Measurements from ENCODE around the gene MAPT. TPM values are rescaled to one million over a fixed set of nuclear protein-coding genes. Genes with fewer than 3 reads are reported as not detected.

Gene MAPT
- total and polyA plus RNA-seq, 2 of the 13 experiments (the other 11 are each of a cell fraction or from before 2014, with no cell fraction given): 2.1 to 2.8 TPM

- TF ChIP-seq ZNF18 (CRISPR knock-in tag; IDR thresholded peaks at IDR 0.05; ENCODE audit: insufficient replicate concordance): peak; percentile 5
- TF ChIP-seq HNF4G (IDR thresholded peaks at IDR 0.05; ENCODE audit: borderline replicate concordance, low read depth, low read length): peak; percentile 86
- TF ChIP-seq HNF4G (CRISPR knock-in tag; IDR thresholded peaks at IDR 0.05; ENCODE audit: borderline replicate concordance, low read depth): peak; percentile 76; the same call in 1 of the 2 replicates
- no peak for TF ChIP-seq ZBTB7A (CRISPR knock-in tag; IDR thresholded peaks at IDR 0.05)
- 0 out of 2 replicates have a peak, but pooled peaks have one; percentile 13 for TF ChIP-seq NFYB (CRISPR knock-in tag; IDR thresholded peaks at IDR 0.05)
- no peak for TF ChIP-seq SRSF4 (IDR thresholded peaks at IDR 0.05; ENCODE audit: low read depth, low read length, poor library complexity, severe bottlenecking)
- no peak for TF ChIP-seq GPN1 (CRISPR knock-in tag; IDR thresholded peaks at IDR 0.05; ENCODE audit: borderline replicate concordance)
- TF ChIP-seq SATB2 (CRISPR knock-in tag; IDR thresholded peaks at IDR 0.05): no peak
- no peak for TF ChIP-seq ZSCAN20 (CRISPR knock-in tag; IDR thresholded peaks at IDR 0.05; ENCODE audit: borderline replicate concordance)
- no peak for TF ChIP-seq CTCF (CRISPR knock-in tag; IDR thresholded peaks at IDR 0.05)
- TF ChIP-seq ZMAT5 (CRISPR knock-in tag; IDR thresholded peaks at IDR 0.05; ENCODE audit: borderline replicate concordance, low read depth): no peak
- no peak for TF ChIP-seq NKX3-1 (CRISPR knock-in tag; IDR thresholded peaks at IDR 0.05)
- no peak for TF ChIP-seq STAG1 (CRISPR knock-in tag; IDR thresholded peaks at IDR 0.05)
- TF ChIP-seq GMEB1 (CRISPR knock-in tag; IDR thresholded peaks at IDR 0.05; ENCODE audit: borderline replicate concordance): no peak
- no peak for TF ChIP-seq ZNF362 (CRISPR knock-in tag; IDR thresholded peaks at IDR 0.05; ENCODE audit: borderline replicate concordance)
Measured at GRCh38 chr17:45935197-45935709, 40.9 kb downstream of the MAPT start (continued).

All from HepG2 (cell line).